ENCODE data around the gene MCRS1. TPM values are rescaled to one million over a fixed set of nuclear protein-coding genes. Genes with fewer than 3 reads are reported as not detected.

MCRS1 gene
- total RNA-seq, 3 donors from 2014 or later = 51.6 to 66.7 (median 55.9) TPM

- Histone ChIP-seq H3K4me3 (no peak overlapping the region), H3K36me3 (ENCODE audit: low read depth) (no peaks in the 10 kb centered on the region), H3K4me1 (ENCODE audit: low read depth) (no peaks in the 10 kb centered on the region), H3K9me3 (no peaks in the 10 kb centered on the region)
- DNase-seq = no peak
- ATAC-seq = no peak
- intact Hi-C loops (cut with DNase I, micrococcal nuclease) = no loop called here
- TF ChIP-seq CTCF (IDR thresholded peaks at IDR 0.05) = no peak
Measured at GRCh38 chr12:49588721-49589516, 21.0 kb upstream of the MCRS1 start.

- DNase-seq (no peak), ATAC-seq (no peak)
- no peaks in the 10 kb centered on the region for H3K4me1 ChIP-seq (ENCODE audit: low read depth)
- H3K36me3 ChIP-seq (ENCODE audit: low read depth) = no peaks in the 10 kb centered on the region
- TF ChIP-seq CTCF (IDR thresholded peaks at IDR 0.05) = no peak
- intact Hi-C loops (cut with DNase I, micrococcal nuclease) = no loop called here
- no peak overlapping the region for H3K4me3 ChIP-seq
- H3K9me3 ChIP-seq = no peaks in the 10 kb centered on the region
Measured at GRCh38 chr12:49588281-49588680, 20.3 kb upstream of the MCRS1 start.

DNA sequence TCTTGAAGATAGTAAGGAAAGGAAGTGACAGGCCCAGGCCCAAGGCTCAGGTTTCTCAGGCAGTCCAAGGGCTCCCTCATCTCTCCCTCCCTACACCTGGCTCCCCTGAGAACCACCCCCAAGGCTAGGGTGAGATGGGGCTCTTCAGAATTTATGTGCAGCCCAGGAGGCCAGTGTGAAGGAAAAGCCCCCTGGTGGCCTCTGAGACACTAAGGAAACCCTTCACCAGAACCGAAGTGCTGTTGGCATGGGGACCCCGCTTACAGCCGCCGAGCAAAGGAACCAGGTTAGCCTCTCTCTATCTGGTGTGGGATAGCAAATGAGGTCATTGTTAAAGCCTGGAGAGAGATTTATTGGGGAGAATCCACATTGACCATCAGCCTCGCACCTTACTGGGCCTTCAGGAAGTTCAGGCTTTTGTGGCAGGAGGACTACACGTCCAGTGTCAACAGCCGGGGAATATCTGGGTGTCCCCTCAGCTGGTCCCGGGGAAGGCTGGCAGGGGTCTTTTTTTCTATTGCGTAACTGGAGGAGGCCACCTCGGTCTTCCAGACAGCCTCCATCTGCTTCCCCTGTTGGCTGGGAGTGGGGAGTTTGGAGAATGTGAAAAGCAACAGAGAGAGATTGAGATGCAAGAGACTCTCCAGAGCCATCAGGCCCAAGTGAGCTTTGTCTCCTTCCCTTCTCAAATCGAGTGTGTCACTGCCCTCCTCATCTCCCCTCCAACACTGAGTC lies 19.4 kb upstream of the MCRS1 start:
- TF ChIP-seq CTCF (IDR thresholded peaks at IDR 0.05) = no peak
- DNase-seq (no peak), ATAC-seq (no peak)
- intact Hi-C loops (cut with DNase I, micrococcal nuclease) = no loop called here
- Histone ChIP-seq H3K9me3 (no peaks in the 10 kb centered on the region), H3K4me3 (no peak overlapping the region), H3K36me3 (ENCODE audit: low read depth) (no peaks in the 10 kb centered on the region), H3K4me1 (ENCODE audit: low read depth) (no peaks in the 10 kb centered on the region)

- Histone ChIP-seq H3K4me1 (ENCODE audit: low read depth) (no peaks in the 10 kb centered on the region), H3K9me3 (no peaks in the 10 kb centered on the region), H3K4me3 (no peak overlapping the region), H3K36me3 (ENCODE audit: low read depth) (no peaks in the 10 kb centered on the region)
- no peak for TF ChIP-seq CTCF (IDR thresholded peaks at IDR 0.05)
- intact Hi-C loops (cut with DNase I, micrococcal nuclease) = no loop called here
- DNase-seq (no peak), ATAC-seq (no peak)
Measured at GRCh38 chr12:49585477-49586459, 17.8 kb upstream of the MCRS1 start.

DNA sequence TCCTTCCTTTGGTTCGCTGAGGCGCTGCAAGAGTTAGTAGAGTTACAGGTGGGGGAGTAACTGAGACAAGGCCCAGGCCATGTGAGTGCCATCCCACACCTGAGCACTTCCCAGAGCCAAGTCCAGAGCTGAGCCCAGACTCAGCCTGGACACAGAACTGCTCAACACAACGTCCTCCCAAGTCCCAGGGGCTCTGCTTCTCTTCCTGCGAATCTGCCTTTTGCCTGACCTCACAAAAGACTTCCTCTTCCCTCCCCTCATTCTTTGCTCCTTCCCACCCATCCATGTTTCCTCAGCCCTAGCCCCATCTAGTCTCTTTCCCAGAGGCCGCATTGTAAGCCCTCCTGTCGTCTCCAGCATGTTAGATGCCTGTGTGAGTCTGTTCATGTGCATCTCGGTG lies 16.6 kb upstream of the MCRS1 start:
- ATAC-seq (no peak), DNase-seq (no peak)
- TF ChIP-seq CTCF (IDR thresholded peaks at IDR 0.05) = no peak
- Histone ChIP-seq H3K9me3 (no peaks in the 10 kb centered on the region), H3K36me3 (ENCODE audit: low read depth) (no peaks in the 10 kb centered on the region), H3K4me3 (no peak overlapping the region), H3K4me1 (ENCODE audit: low read depth) (no peaks in the 10 kb centered on the region)
- intact Hi-C loops (cut with DNase I, micrococcal nuclease) = no loop called here
